Activated CD8-positive, alpha-beta T cell treated with anti-CD3 and anti-CD28 coated beads for 36 hours (primary cell): ENCODE measurements around the gene ADAM11. TPM values are rescaled to one million over a fixed set of nuclear protein-coding genes. Genes with fewer than 3 reads are reported as not detected.

ENCODE experiments used
- ATAC-seq: fragments of 200-7000 bp; cut with Tn5 transposase; one replicate; pipeline ENCODE4 v1.10.0; 2021; ENCODE audit warnings: mild to moderate bottlenecking, moderate library complexity
- CTCF ChIA-PET: fragments of 350-600 bp; sonication (Branson Sonifier 250); formaldehyde crosslinking; loops from one replicate; lab custom pipeline; 2021; ENCODE audit warnings: antibody characterized with exemption; lab: Charles Lee
- POLR2A ChIA-PET: fragments of 350-600 bp; sonication (Branson Sonifier 250); formaldehyde crosslinking; loops from one replicate; lab custom pipeline; 2021; ENCODE audit warnings: antibody characterized with exemption; lab: Charles Lee
- DNase-seq: peaks from one replicate; pipeline ENCODE4 v3.0.0-alpha.2; 2020
- H3K27ac Mint-ChIP-seq: one replicate; pipeline ENCODE4 v1.8.0; 2021; ENCODE audit warnings: mild to moderate bottlenecking, mixed read lengths
- H3K27me3 Mint-ChIP-seq: one replicate; pipeline ENCODE4 v1.8.0; 2021; ENCODE audit warnings: mixed read lengths
- H3K36me3 Mint-ChIP-seq: one replicate; pipeline ENCODE4 v1.8.0; 2021; ENCODE audit warnings: low read depth, mixed read lengths
- H3K4me1 Mint-ChIP-seq: one replicate; pipeline ENCODE4 v1.8.0; 2021; ENCODE audit warnings: low read depth, mixed read lengths
- H3K4me3 Mint-ChIP-seq: one replicate; pipeline ENCODE4 v1.8.0; 2021; ENCODE audit warnings: mild to moderate bottlenecking, moderate library complexity, mixed read lengths
- H3K9me3 Mint-ChIP-seq: one replicate; pipeline ENCODE4 v1.8.0; 2021; ENCODE audit warnings: mixed read lengths
- intact Hi-C: fragments of 100-400 bp; cut with micrococcal nuclease; formaldehyde crosslinking; loops from one replicate; pipeline ENCODE4 v1.10.0; 2022
- total RNA-seq, 2 experiments: library from RNA; stranded (reverse); gene quantifications; one replicate each; pipeline ENCODE4 v1.2.3, GENCODE V29; 2021
- TF ChIP-seq, protein P1 (sequence below): fragments of 200-600 bp; IDR thresholded peaks from one replicate; pipeline ENCODE4 v1.8.0; 2022; ENCODE audit warnings: antibody characterized with exemption, mild to moderate bottlenecking

Gene ADAM11
- total RNA-seq, 2 experiments from 2014 or later, result 0.07 to 0.27 TPM

GRCh38 chr17:44747566-44747965 is 11.2 kb upstream of the ADAM11 start:
- H3K27me3 Mint-ChIP-seq, result no peaks in the 10 kb centered on the region
- ChIA-PET CTCF (interaction anchor here (1.1 to 1.2 kb wide), 2 partner anchors 50 to 388 kb away, joined by 3 read pairs; partner anchors contain the start of gene ACBD4), POLR2A (no interaction called here)
- H3K36me3 Mint-ChIP-seq, result peaks cover 12% of the 10 kb centered on the region
- ATAC-seq (no peak), DNase-seq (no peak)
- H3K27ac Mint-ChIP-seq, result no peak overlapping the region
- H3K4me1 Mint-ChIP-seq, result peaks cover 1% of the 10 kb centered on the region
- intact Hi-C loops, result no loop called here
- H3K9me3 Mint-ChIP-seq, result no peaks in the 10 kb centered on the region
- TF ChIP-seq, protein P1, sequence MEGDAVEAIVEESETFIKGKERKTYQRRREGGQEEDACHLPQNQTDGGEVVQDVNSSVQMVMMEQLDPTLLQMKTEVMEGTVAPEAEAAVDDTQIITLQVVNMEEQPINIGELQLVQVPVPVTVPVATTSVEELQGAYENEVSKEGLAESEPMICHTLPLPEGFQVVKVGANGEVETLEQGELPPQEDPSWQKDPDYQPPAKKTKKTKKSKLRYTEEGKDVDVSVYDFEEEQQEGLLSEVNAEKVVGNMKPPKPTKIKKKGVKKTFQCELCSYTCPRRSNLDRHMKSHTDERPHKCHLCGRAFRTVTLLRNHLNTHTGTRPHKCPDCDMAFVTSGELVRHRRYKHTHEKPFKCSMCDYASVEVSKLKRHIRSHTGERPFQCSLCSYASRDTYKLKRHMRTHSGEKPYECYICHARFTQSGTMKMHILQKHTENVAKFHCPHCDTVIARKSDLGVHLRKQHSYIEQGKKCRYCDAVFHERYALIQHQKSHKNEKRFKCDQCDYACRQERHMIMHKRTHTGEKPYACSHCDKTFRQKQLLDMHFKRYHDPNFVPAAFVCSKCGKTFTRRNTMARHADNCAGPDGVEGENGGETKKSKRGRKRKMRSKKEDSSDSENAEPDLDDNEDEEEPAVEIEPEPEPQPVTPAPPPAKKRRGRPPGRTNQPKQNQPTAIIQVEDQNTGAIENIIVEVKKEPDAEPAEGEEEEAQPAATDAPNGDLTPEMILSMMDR, result no peak
- H3K4me3 Mint-ChIP-seq, result no peak overlapping the region

- ChIA-PET POLR2A (no interaction called here), CTCF (interaction anchor here (1.7 kb wide), 1 partner anchor 216 kb away, joined by 4 read pairs; no protein-coding TSS in a partner anchor)
- intact Hi-C loops, result no loop called here
- DNase-seq (no peak), ATAC-seq (no peak)
- Mint-ChIP-seq H3K9me3 (no peaks in the 10 kb centered on the region), H3K4me1 (peaks cover 1% of the 10 kb centered on the region), H3K27me3 (no peaks in the 10 kb centered on the region), H3K4me3 (no peak overlapping the region), H3K27ac (no peak overlapping the region), H3K36me3 (peaks cover 8% of the 10 kb centered on the region)
- TF ChIP-seq, protein P1, result no peak
Measured at GRCh38 chr17:44749076-44749979, 9.5 kb upstream of the ADAM11 start.

DNA sequence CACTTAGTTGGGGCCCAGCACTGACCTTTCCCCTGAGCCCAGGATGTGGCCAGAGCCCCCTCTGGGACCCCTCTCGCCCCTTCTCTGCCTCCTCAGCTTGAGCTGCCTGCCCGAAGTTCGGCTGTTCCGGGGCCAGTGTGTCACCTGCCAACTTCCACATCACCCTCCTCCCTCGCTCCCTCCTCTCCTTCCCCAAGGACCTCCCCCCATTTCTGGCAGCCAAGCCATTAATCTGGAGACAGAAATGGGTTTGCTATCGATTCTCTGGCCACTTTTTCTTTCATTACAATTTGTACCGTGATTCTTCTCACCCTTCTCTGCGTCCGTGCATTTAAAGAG is 8.8 kb upstream of the ADAM11 start:
- ChIA-PET POLR2A (no interaction called here), CTCF (interaction anchor here (1.7 kb wide), 1 partner anchor 217 kb away, joined by 4 read pairs; no protein-coding TSS in a partner anchor)
- intact Hi-C loops, result no loop called here

DNA sequence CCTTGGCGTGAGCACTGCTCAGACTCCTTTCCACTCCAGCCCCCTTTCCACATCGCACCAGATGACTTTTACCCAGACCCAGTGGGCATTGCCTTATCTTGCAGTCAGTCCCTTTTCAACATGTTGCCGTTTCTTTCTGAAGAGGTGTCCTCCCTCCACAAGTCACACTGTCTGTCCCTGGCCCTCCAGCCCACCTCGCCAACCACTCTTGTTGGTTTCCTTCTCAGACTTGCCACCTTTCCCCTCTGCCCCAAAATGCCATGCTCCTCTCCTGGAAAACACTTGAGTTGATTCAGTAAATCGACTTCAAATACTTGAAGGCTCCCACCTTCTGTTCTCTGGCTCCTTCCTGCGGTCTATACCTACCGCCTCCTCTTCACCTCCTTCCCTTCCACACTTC is 7.5 kb upstream of the ADAM11 start:
- intact Hi-C loops, result no loop called here
- Mint-ChIP-seq H3K4me1 (no peaks in the 10 kb centered on the region), H3K4me3 (no peak overlapping the region), H3K27ac (no peak overlapping the region), H3K36me3 (peaks cover 8% of the 10 kb centered on the region), H3K27me3 (no peaks in the 10 kb centered on the region), H3K9me3 (no peaks in the 10 kb centered on the region)
- TF ChIP-seq, protein P1, result no peak
- no peak for ATAC-seq
- CTCF ChIA-PET, result no interaction called here
- DNase-seq, result no peak
- POLR2A ChIA-PET, result no interaction called here

More for the DNA sequence above, 8.8 kb upstream of the ADAM11 start:
- H3K27ac Mint-ChIP-seq, result no peak overlapping the region
- DNase-seq (no peak), ATAC-seq (no peak)
- no peaks in the 10 kb centered on the region for H3K27me3 Mint-ChIP-seq
- H3K4me1 Mint-ChIP-seq, result peaks cover 1% of the 10 kb centered on the region
- no peaks in the 10 kb centered on the region for H3K9me3 Mint-ChIP-seq
- TF ChIP-seq, protein P1, result no peak
- H3K36me3 Mint-ChIP-seq, result peaks cover 8% of the 10 kb centered on the region
- H3K4me3 Mint-ChIP-seq, result no peak overlapping the region

DNA sequence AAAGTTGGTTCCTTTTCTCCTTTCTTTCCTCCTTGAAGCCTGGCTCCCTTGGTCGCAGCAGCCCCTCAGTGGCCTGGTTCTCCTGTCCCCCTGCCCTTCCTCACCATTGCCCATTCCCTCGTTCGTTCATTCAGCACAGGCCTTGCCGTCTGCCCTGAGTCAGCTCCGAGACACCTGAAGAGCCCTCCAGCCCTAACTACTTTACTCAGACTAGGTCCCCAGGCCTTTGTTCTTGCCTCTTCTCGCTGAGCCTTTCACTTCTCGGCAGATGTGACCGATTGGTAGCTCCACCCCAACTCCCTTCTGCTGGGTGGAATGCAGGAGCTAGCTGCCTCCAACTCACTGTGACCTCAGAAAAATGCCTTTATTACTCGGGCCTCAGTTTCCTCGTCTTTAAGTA is 7.0 kb upstream of the ADAM11 start:
- intact Hi-C loops, result no loop called here
- ChIA-PET POLR2A (no interaction called here), CTCF (no interaction called here)
- no peak for DNase-seq
- H3K9me3 Mint-ChIP-seq, result no peaks in the 10 kb centered on the region
- no peak for ATAC-seq
- H3K4me1 Mint-ChIP-seq, result no peaks in the 10 kb centered on the region
- H3K27ac Mint-ChIP-seq, result no peak overlapping the region
- peaks cover under 1% of the 10 kb centered on the region for H3K27me3 Mint-ChIP-seq
- peaks cover 8% of the 10 kb centered on the region for H3K36me3 Mint-ChIP-seq
- TF ChIP-seq, protein P1, result no peak
- H3K4me3 Mint-ChIP-seq, result no peak overlapping the region
